Mammary epithelial cell (primary cell): Measurements from ENCODE around the gene PRIM2.

ENCODE experiments used
- EZH2 ChIP-seq: IDR thresholded peaks from 2 replicates; pipeline ENCODE4 v1.6.1; 2012; ENCODE audit warnings: low read length, inconsistent platforms, borderline replicate concordance
- TF ChIP-seq, protein P1 (sequence below), 2 donors: IDR thresholded peaks in 1 of 2; conservative IDR thresholded peaks in 1 of 2; 2 replicates each; pipeline ENCODE4 v1.5.1; 2011 to 2012; ENCODE audit warnings: inconsistent platforms in 2 of 2, low read length in 2 of 2, mild to moderate bottlenecking in 2 of 2, control low read depth in 1 of 2, low read depth in 1 of 2; ENCODE audit not compliant: insufficient read depth in 1 of 2; ENCODE audit errors: extremely low read depth in 1 of 2

DNA sequence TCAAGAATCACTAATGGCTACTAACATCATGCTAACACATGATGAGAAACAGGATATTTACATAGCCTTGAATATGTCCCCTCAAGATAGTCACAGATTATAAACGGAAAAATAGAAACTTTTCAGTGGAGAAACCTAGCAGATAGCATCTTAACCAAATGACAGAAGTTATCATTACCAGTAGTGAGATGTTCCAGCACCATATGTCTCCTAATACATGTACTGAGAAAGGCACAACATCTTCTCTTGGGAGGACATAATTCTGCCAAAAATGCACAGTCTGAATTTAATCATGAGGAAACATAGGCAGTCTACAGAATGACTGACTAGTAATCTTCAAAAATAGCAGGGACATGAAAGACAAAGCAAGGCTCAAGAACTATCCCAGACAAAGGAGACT, 19.9 kb upstream of the PRIM2 start:
- TF ChIP-seq, protein P1, sequence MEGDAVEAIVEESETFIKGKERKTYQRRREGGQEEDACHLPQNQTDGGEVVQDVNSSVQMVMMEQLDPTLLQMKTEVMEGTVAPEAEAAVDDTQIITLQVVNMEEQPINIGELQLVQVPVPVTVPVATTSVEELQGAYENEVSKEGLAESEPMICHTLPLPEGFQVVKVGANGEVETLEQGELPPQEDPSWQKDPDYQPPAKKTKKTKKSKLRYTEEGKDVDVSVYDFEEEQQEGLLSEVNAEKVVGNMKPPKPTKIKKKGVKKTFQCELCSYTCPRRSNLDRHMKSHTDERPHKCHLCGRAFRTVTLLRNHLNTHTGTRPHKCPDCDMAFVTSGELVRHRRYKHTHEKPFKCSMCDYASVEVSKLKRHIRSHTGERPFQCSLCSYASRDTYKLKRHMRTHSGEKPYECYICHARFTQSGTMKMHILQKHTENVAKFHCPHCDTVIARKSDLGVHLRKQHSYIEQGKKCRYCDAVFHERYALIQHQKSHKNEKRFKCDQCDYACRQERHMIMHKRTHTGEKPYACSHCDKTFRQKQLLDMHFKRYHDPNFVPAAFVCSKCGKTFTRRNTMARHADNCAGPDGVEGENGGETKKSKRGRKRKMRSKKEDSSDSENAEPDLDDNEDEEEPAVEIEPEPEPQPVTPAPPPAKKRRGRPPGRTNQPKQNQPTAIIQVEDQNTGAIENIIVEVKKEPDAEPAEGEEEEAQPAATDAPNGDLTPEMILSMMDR (conservative IDR thresholded peaks at IDR 0.05 in 1 of 2, IDR thresholded peaks at IDR 0.05 in 1 of 2; ENCODE audit: extremely low read depth in 1 of 2, insufficient read depth in 1 of 2, low read depth in 1 of 2, low read length in 2 of 2), result no peak
- TF ChIP-seq EZH2, result no peak
